Smooth muscle cell (in vitro differentiated cells): ENCODE measurements around the gene PFAS. TPM values are rescaled to one million over a fixed set of nuclear protein-coding genes. Genes with fewer than 3 reads are reported as not detected.

Experiments
- DNase-seq: peaks from one replicate; lab custom pipeline; 2025; ENCODE audit not compliant: unreplicated experiment; lab: John Stamatoyannopoulos, UW
- H2AFZ ChIP-seq: fragments of 200-600 bp; sonication (generic); 2 replicates; pipeline ENCODE4 v1.6.0; 2016; ENCODE audit warnings: antibody characterized with exemption, low read depth, mild to moderate bottlenecking
- H3F3A ChIP-seq: fragments of 200-600 bp; sonication (generic); 2 replicates; pipeline ENCODE4 v1.6.0; 2017; ENCODE audit warnings: antibody characterized with exemption, low read depth
- H3K27ac ChIP-seq: fragments of 200-600 bp; sonication (generic); 2 replicates; pipeline ENCODE4 v1.5.1; 2016; ENCODE audit warnings: low read depth, mild to moderate bottlenecking
- H3K27me3 ChIP-seq: fragments of 200-600 bp; sonication (generic); 2 replicates; pipeline ENCODE4 v1.6.1; 2016; ENCODE audit warnings: low read depth, mild to moderate bottlenecking
- H3K36me3 ChIP-seq: fragments of 200-600 bp; sonication (generic); 2 replicates; pipeline ENCODE4 v1.5.1; 2016; ENCODE audit warnings: low read depth
- H3K4me1 ChIP-seq: fragments of 200-600 bp; sonication (generic); 2 replicates; pipeline ENCODE4 v1.5.1; 2016; ENCODE audit warnings: low read depth
- H3K4me2 ChIP-seq: fragments of 200-600 bp; sonication (generic); 2 replicates; pipeline ENCODE4 v1.6.0; 2016; ENCODE audit warnings: mild to moderate bottlenecking
- H3K4me3 ChIP-seq: fragments of 200-600 bp; sonication (generic); 2 replicates; pipeline ENCODE4 v1.5.1; 2016; ENCODE audit warnings: mild to moderate bottlenecking
- H3K79me2 ChIP-seq: fragments of 200-600 bp; sonication (generic); 2 replicates; pipeline ENCODE4 v1.6.0; 2016; ENCODE audit warnings: low read depth, mild to moderate bottlenecking
- H3K9ac ChIP-seq: fragments of 200-600 bp; sonication (generic); 2 replicates; pipeline ENCODE4 v1.6.0; 2016; ENCODE audit warnings: low read depth
- H3K9me3 ChIP-seq: fragments of 200-600 bp; sonication (generic); replicated peaks from 2 replicates; pipeline ENCODE4 v1.5.1; 2016; ENCODE audit warnings: low read depth
- H4K20me1 ChIP-seq: fragments of 200-600 bp; sonication (generic); 2 replicates; pipeline ENCODE4 v1.6.0; 2016; ENCODE audit warnings: low read depth
- CTCF ChIP-seq: fragments of 200-600 bp; sonication (generic); IDR thresholded peaks from 2 replicates; pipeline ENCODE4 v1.5.1; 2017; ENCODE audit warnings: borderline replicate concordance, mild to moderate bottlenecking, antibody characterized with exemption; ENCODE audit not compliant: insufficient read depth, poor library complexity, severe bottlenecking
- WGBS: methylation state at CpG from one replicate; pipeline ENCODE4 v1.1.7; 2016; ENCODE audit warnings: low lambda C conversion rate; 5-methylcytosine and 5-hydroxymethylcytosine counted together
- polyA plus RNA-seq: library from polyadenylated mRNA; unstranded; fragments of >200 nt; fragmentation: Nextera tagmentation; extraction: Ambion mirVana; gene quantifications from 2 replicates; pipeline ENCODE4 v1.2.1, GENCODE V29; 2016
- total RNA-seq: library from RNA; depleted of rRNA; stranded (reverse); fragments of >200 nt; gene quantifications from 2 replicates; pipeline ENCODE4 v1.2.3, GENCODE V29; 2014

PFAS gene
- total and polyA plus RNA-seq, 2 experiments from 2014 or later, result 9.9 to 12.8 TPM

- Histone ChIP-seq H3K79me2 (no peaks in the 10 kb centered on the region), H4K20me1 (no peaks in the 10 kb centered on the region), H2AFZ (no peak overlapping the region), H3K9ac (no peak overlapping the region), H3K27me3 (no peaks in the 10 kb centered on the region), H3K4me2 (no peak overlapping the region), H3K4me3 (no peak overlapping the region), H3F3A (no peaks in the 10 kb centered on the region), H3K9me3 (no peaks in the 10 kb centered on the region), H3K36me3 (no peaks in the 10 kb centered on the region), H3K27ac (no peak overlapping the region), H3K4me1 (no peaks in the 10 kb centered on the region)
- DNase-seq, result no peak
- TF ChIP-seq CTCF, result no peak
- WGBS, result 76% methylated on average over 3 of the region's 3 CpGs
These were observed 33.3 kb downstream of the PFAS start for GRCh38 chr17:8282345-8282744.

GRCh38 chr17:8283356-8283755 is 34.3 kb downstream of the PFAS start:
- no peak overlapping the region for H3K4me3 ChIP-seq
- no peaks in the 10 kb centered on the region for H3K79me2 ChIP-seq
- no peaks in the 10 kb centered on the region for H4K20me1 ChIP-seq
- no peak overlapping the region for H3K27ac ChIP-seq
- H3K9ac ChIP-seq, result no peak overlapping the region
- H3K4me2 ChIP-seq, result no peak overlapping the region
- no peak overlapping the region for H2AFZ ChIP-seq
- TF ChIP-seq CTCF, result no peak
- DNase-seq, result no peak
- WGBS, result 80% methylated on average over 4 of the region's 4 CpGs
- H3F3A ChIP-seq, result no peaks in the 10 kb centered on the region
- no peaks in the 10 kb centered on the region for H3K4me1 ChIP-seq
- H3K27me3 ChIP-seq, result no peaks in the 10 kb centered on the region
- H3K9me3 ChIP-seq, result no peaks in the 10 kb centered on the region
- H3K36me3 ChIP-seq, result no peaks in the 10 kb centered on the region

- H3K27me3 ChIP-seq, result no peaks in the 10 kb centered on the region
- 89% methylated on average over 4 of the region's 4 CpGs for WGBS
These were observed 35.0 kb downstream of the PFAS start for GRCh38 chr17:8284126-8284525.

More at GRCh38 chr17:8284126-8284525, 35.0 kb downstream of the PFAS start:
- no peak for DNase-seq
- H3K4me3 ChIP-seq, result no peak overlapping the region
- H3K4me2 ChIP-seq, result no peak overlapping the region
- no peak overlapping the region for H2AFZ ChIP-seq
- no peaks in the 10 kb centered on the region for H3K36me3 ChIP-seq
- no peak overlapping the region for H3K9ac ChIP-seq
- H3K4me1 ChIP-seq, result no peaks in the 10 kb centered on the region
- no peaks in the 10 kb centered on the region for H4K20me1 ChIP-seq
- no peaks in the 10 kb centered on the region for H3F3A ChIP-seq
- H3K27ac ChIP-seq, result no peak overlapping the region
- H3K9me3 ChIP-seq, result no peaks in the 10 kb centered on the region
- H3K79me2 ChIP-seq, result peaks cover under 1% of the 10 kb centered on the region
- no peak for TF ChIP-seq CTCF
